ENCODE data around the gene CKM.
"Not testable (repeated sequence)": the region's sequence is repeated elsewhere in the genome, so short reads cannot be mapped to it uniquely, and the experiment has no call there.

The CKM gene

DNA sequence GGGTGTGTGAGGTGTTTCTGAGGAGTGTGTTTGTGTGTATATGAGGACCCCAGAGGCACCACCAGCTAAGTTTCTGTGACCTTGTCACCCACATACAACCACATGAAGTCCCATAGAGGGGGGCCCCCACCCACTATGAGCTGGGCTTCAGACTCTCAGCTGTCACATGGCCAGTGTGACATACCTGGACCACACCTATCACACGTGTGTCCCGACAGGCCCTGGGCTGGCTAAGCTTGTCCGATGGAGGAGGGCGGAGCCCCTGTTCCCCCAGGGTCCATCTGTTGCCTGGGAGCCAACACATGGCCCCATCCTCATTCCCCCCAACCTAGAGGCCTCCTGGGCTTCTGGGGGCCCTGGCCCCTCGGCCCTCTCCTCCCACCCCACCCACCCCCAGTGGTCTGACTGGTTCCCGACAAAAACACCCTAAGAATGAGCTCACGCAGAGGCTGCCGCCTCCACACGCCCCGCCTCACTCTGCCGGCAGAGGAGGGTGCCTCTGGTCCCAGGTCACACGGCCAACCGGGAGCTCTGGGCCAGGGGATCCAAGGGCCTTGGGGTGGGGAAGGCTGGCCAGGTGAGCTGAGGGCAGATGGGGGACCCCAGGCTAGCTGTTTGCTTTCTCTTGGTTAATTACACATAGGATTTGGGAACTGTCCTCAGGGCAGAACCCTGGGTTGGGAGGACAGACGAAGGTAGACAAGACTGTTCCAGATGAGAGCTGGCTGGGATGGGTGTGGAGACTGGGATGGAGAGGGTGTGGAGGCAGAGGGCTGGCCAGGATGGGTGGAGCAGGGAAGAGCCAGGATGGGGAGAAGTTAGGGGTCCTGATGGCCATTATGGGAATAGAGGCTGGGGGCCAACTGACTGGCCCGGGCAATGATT, 22.2 kb upstream of the CKM start:
- no peak overlapping the region for H3K4me3 ChIP-seq (ENCODE audit: low read depth, low read length)
- no peak for DNase-seq (ENCODE audit: low read depth)
- TF ChIP-seq, protein P1, sequence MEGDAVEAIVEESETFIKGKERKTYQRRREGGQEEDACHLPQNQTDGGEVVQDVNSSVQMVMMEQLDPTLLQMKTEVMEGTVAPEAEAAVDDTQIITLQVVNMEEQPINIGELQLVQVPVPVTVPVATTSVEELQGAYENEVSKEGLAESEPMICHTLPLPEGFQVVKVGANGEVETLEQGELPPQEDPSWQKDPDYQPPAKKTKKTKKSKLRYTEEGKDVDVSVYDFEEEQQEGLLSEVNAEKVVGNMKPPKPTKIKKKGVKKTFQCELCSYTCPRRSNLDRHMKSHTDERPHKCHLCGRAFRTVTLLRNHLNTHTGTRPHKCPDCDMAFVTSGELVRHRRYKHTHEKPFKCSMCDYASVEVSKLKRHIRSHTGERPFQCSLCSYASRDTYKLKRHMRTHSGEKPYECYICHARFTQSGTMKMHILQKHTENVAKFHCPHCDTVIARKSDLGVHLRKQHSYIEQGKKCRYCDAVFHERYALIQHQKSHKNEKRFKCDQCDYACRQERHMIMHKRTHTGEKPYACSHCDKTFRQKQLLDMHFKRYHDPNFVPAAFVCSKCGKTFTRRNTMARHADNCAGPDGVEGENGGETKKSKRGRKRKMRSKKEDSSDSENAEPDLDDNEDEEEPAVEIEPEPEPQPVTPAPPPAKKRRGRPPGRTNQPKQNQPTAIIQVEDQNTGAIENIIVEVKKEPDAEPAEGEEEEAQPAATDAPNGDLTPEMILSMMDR (IDR thresholded peaks at IDR 0.05; ENCODE audit: low read depth, low read length, missing control alignments) = no peak

DNA sequence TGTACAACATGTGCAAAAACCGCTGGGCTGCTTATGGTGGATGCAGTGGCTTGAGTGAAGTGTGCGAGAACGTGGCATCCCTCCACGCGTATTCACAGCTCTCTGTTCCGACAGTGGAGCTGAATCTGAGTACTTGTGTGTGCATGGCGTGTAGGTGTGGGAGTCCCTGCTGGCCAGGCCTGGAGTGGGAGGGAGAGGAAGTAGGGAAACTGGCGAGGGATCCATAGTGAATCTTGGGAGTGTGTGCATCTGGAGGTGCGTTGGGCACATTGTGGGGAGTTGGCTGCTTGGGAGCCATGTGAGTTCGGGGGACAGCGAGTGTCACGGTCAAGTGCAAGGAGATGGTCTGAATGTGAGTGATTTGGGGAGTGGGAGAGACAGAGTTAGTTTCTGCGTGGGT, 20.2 kb upstream of the CKM start:
- TF ChIP-seq, protein P1 (IDR thresholded peaks at IDR 0.05; ENCODE audit: low read depth, low read length, missing control alignments) = no peak
- no peak for DNase-seq (ENCODE audit: low read depth)

DNA sequence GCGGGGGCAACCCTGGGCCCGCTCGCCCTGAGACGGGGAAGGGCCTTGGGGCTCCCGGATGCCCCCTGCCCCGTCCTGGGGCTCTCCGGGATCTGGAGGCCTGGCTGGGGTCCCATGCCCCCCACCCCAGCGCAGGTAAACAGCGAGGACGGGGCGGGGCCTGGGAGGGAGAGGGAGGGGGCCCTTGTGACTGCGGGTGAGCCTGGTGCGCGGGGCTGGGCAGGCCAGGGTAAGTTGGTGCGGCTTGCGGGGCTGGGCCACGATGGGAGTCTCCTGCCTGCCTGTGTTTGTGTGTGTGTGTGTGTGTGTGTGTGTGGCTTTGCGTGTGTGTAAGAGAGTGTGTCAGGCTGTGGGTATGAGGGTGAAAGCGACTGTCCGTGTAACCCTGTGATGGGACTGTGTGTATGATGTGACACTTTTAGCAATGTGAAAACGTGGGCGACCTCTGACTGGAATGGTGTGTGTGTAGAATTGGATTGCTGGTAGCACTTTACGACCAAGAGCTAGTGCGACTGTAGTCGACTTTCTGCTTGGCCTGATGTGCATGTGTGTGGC, 18.3 kb upstream of the CKM start:
- DNase-seq (ENCODE audit: low read depth) = no peak
- TF ChIP-seq, protein P1 (IDR thresholded peaks at IDR 0.05; ENCODE audit: low read depth, low read length, missing control alignments) = no peak
- no peak overlapping the region for H3K4me3 ChIP-seq (ENCODE audit: low read depth, low read length)

More for the DNA sequence above, 20.2 kb upstream of the CKM start:
- no peak overlapping the region for H3K4me3 ChIP-seq (ENCODE audit: low read depth, low read length)

DNA sequence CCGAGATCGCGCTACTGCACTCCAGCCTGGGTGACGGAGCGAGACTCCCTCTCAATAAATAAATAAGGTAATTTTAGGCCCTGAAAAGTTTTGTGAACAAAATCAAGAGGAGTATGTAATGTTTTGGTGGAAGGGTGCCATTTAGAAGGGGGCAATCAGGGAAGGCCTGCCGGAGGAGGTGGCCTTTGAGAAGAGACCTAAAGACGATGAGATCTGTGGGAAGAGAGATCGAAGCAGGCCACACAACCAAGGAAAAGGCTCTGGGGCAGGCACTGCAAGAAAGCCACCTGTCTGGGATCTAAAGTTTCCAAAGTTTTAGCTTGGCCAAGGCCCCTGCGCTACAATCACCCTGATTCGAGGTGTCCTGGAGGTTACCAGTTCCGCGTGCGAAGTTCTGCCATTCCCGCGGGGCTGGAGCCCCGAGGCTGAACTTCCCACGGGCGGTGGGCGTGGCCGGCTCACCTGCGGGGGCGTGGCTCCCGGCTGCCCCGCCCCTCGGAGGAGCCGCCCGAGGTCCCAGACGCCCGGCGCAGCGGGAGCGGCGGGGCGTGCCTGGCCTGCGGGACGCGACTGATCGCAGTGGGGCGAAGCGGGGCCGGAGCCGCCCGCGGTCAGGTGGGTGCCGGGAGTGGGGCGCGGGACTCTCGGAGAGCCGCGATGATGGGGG, 17.7 kb upstream of the CKM start, which contains the start of gene KLC3:
TSS of gene KLC3 (plus strand) at position 519 of the 667 bp plus-strand sequence. CDS start 4,792 bp downstream, outside the sequence.
- TF ChIP-seq, protein P1 (IDR thresholded peaks at IDR 0.05; ENCODE audit: low read depth, low read length, missing control alignments) = no peak
- H3K4me3 ChIP-seq (ENCODE audit: low read depth, low read length) = no peak within 1 kb of the TSS
- no peak for DNase-seq (ENCODE audit: low read depth)

DNA sequence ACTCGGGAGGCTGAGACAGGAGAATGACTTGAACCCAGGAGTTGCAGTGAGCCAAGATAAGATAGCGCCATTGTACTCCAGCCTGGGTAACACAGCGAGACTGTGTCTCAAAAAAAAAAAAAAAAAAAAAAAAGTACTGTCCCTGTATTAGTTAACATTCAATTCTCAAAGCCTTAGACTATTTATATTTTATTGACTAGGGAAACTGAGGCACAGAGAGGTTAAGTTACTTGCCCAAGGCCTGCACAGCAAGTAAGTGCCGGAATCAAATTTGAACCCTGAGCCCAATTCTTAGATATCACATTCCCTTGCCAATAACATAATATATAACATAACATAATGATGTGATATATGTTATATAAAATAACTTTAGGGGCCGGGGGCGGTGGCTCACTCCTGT, 17.0 kb upstream of the CKM start:
- DNase-seq (ENCODE audit: low read depth) = no peak
- TF ChIP-seq, protein P1 (IDR thresholded peaks at IDR 0.05; ENCODE audit: low read depth, low read length, missing control alignments) = no peak
- H3K4me3 ChIP-seq (ENCODE audit: low read depth, low read length) = no peak overlapping the region

DNA sequence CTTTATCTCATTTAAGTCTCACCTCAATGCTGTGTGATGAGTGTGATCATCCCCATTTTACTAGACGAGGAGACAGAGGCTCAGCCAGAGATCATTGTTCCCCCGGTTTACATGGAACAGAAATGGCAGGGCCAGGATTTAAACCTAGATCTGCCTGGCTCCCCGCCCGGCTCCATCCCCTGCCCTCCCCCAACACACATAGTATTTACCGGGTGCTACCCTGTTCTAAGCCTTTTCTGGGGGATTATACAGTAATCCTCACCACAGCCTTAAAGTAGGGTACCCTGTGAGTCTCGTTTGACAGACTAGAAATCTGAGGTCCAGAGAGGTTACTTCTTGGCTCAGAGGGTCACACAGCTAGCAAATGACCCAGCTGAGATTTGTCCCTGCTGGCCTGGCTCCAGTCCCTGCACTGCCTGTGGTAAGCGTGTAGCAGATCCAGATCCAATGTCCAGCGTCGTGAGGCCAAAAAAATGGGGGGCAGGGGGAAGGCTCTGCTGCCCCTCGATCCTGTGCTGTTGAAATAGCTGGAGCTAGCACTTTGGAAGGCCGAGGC, 14.1 kb upstream of the CKM start:
- no peak overlapping the region for H3K4me3 ChIP-seq (ENCODE audit: low read depth, low read length)
- no peak for DNase-seq (ENCODE audit: low read depth)
- TF ChIP-seq, protein P1 (IDR thresholded peaks at IDR 0.05; ENCODE audit: low read depth, low read length, missing control alignments) = no peak

DNA sequence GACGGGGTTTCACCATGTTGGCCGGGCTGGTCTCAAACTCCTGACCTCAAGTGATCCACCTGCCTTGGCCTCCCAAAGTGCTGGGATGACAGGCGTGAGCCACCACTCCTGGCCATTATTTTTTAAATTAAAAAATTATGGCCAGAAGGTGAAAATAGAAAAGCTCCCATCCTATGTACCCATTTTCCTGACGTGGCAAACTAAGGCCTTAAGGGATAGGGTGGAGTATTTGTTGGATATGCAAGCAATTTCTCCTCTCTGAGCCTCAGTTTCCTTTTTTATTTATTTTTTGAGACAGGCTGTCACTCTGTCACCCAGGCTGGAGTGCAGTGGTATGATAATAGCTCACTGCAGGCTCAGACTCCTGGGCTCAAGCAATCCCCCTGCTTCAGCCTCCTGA, 12.2 kb upstream of the CKM start:
- H3K4me3 ChIP-seq (ENCODE audit: low read depth, low read length); DNase-seq (ENCODE audit: low read depth): not testable (repeated sequence)
